ENCODE results near the gene BRS3. TPM values are rescaled to one million over a fixed set of nuclear protein-coding genes. Genes with fewer than 3 reads are reported as not detected.
"Not testable (repeated sequence)": the region's sequence is repeated elsewhere in the genome, so short reads cannot be mapped to it uniquely, and the experiment has no call there.

The BRS3 gene
- not detected for total RNA-seq
- not detected for polyA plus RNA-seq (2013, experiment 1 of 2)
- polyA plus RNA-seq (2013, experiment 2 of 2) = 0.03 TPM
- total RNA-seq = 0 to 0.08 (median 0) reads per million in 172 experiments

DNA sequence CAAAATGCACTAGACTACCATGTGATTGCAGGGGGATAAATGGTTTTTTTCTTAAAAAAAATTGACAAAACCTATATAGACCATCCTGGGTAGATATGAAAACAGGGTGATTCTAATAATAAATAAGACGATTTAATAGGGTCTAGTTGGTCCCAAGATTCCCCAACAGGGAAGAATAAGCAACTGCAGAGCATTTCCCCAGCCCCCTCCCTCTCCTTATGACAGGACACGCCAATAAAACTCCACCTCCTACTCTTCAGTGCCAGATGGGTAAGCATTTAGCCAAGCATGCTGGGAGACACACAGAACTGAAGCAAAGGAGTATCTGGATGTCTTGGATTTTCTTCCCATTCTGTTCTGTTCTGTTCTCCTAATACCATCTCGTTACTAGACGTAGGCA, at the start of gene BRS3:
Gene BRS3, plus strand, starts transcription at position 301 of the 400 bp plus-strand sequence. CDS start 168 bp downstream, outside the sequence.
- POLR2A ChIA-PET = no interaction called here
- intact Hi-C loops (cut with DNase I, micrococcal nuclease) = no loop called here
- H3K36me3 Mint-ChIP-seq (ENCODE audit: low read depth) = no peaks in the 10 kb centered on the region
- Histone ChIP-seq H3K36me3 (ENCODE audit: insufficient read depth, low read length) (no peaks in the 10 kb centered on the region), H3K27ac (ENCODE audit: low read depth in 1 of 2, low read length in 2 of 2) (no peak within 1 kb of the TSS), H3K4me1 (ENCODE audit: insufficient read depth, low read length) (no peaks in the 10 kb centered on the region), H3K9me3 (ENCODE audit: control insufficient read depth in 1 of 2, insufficient read depth in 1 of 2, low read length in 2 of 2) (no peaks in the 10 kb centered on the region), H3K27me3 (ENCODE audit: control insufficient read depth in 1 of 2, insufficient read depth in 2 of 2, low read length in 2 of 2) (peaks cover under 1 to 25% of the 10 kb centered on the region in 2 experiments), H3K4me3 (ENCODE audit: low read length) (no peak within 1 kb of the TSS)
- no peak for ATAC-seq (ENCODE audit: poor library complexity)
- H3K27me3 Mint-ChIP-seq = peaks cover 50% of the 10 kb centered on the region
- TF ChIP-seq, protein P1, sequence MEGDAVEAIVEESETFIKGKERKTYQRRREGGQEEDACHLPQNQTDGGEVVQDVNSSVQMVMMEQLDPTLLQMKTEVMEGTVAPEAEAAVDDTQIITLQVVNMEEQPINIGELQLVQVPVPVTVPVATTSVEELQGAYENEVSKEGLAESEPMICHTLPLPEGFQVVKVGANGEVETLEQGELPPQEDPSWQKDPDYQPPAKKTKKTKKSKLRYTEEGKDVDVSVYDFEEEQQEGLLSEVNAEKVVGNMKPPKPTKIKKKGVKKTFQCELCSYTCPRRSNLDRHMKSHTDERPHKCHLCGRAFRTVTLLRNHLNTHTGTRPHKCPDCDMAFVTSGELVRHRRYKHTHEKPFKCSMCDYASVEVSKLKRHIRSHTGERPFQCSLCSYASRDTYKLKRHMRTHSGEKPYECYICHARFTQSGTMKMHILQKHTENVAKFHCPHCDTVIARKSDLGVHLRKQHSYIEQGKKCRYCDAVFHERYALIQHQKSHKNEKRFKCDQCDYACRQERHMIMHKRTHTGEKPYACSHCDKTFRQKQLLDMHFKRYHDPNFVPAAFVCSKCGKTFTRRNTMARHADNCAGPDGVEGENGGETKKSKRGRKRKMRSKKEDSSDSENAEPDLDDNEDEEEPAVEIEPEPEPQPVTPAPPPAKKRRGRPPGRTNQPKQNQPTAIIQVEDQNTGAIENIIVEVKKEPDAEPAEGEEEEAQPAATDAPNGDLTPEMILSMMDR (IDR thresholded peaks at IDR 0.05) = no peak
- no peak within 1 kb of the TSS for H3K27ac Mint-ChIP-seq
- H3K9me3 Mint-ChIP-seq = no peaks in the 10 kb centered on the region
- no peak within 1 kb of the TSS for H3K4me3 Mint-ChIP-seq
- CTCF ChIA-PET = no interaction called here
- DNase-seq = no peak
- H3K4me1 Mint-ChIP-seq (ENCODE audit: low read depth) = no peaks in the 10 kb centered on the region

DNA sequence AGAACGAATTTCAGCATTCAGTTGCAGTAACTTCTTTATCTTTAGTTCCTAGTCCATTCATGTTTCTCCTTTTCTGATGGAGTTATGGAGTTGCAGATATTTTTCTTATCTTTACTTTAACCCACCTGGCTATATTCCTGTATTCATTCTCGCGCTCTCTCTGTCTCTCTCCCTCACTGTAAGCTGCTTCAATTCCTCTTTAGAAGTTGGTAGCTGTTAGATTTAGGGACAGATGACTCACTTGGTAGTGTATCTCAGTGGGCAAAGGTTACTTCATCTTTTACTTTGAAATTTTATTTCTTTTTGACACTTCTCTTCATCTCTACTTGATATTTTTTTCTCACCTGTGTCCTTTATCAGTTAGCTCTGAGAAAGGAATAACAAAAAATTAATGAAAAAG, 49.6 kb upstream of the BRS3 start:
- H3K9me3 Mint-ChIP-seq = no peaks in the 10 kb centered on the region
- no peaks in the 10 kb centered on the region for H3K9me3 ChIP-seq (ENCODE audit: control insufficient read depth in 1 of 2, insufficient read depth in 1 of 2, low read length in 2 of 2)
- POLR2A ChIA-PET = no interaction called here
- DNase-seq = no peak
- H3K27ac Mint-ChIP-seq = no peak overlapping the region
- CTCF ChIA-PET = no interaction called here
- intact Hi-C loops (cut with DNase I, micrococcal nuclease) = no loop called here
- H3K27me3 ChIP-seq (ENCODE audit: control insufficient read depth in 1 of 2, insufficient read depth in 2 of 2, low read length in 2 of 2) = no peaks in the 10 kb centered on the region
- no peak overlapping the region for H3K4me3 ChIP-seq (ENCODE audit: low read length)
- no peak overlapping the region for H3K27ac ChIP-seq (ENCODE audit: low read depth in 1 of 2, low read length in 2 of 2)
- no peak overlapping the region for H3K4me3 Mint-ChIP-seq
- H3K36me3 ChIP-seq (ENCODE audit: insufficient read depth, low read length) = no peaks in the 10 kb centered on the region
- no peaks in the 10 kb centered on the region for H3K4me1 ChIP-seq (ENCODE audit: insufficient read depth, low read length)
- H3K27me3 Mint-ChIP-seq = no peaks in the 10 kb centered on the region
- H3K36me3 Mint-ChIP-seq (ENCODE audit: low read depth) = no peaks in the 10 kb centered on the region
- ATAC-seq (ENCODE audit: poor library complexity) = no peak
- H3K4me1 Mint-ChIP-seq (ENCODE audit: low read depth) = no peaks in the 10 kb centered on the region
- TF ChIP-seq, protein P1 (IDR thresholded peaks at IDR 0.05) = no peak

DNA sequence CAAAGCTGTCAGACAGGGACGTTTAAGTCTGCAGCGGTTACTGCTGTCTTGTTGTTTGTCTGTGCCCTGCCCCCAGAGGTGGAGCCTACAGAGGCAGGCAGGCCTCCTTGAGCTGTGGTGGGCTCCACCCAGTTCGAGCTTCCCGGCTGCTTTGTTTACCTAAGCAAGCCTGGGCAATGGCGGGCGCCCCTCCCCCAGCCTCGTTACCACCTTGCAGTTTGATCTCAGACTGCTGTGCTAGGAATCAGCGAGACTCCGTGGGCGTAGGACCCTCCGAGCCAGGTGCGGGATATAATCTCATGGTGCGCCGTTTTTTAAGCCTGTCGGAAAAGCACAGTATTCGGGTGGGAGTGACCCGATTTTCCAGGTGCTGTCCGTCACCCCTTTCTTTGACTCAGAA, 42.1 kb upstream of the BRS3 start:
- not testable (repeated sequence) for H3K9me3 Mint-ChIP-seq

DNA sequence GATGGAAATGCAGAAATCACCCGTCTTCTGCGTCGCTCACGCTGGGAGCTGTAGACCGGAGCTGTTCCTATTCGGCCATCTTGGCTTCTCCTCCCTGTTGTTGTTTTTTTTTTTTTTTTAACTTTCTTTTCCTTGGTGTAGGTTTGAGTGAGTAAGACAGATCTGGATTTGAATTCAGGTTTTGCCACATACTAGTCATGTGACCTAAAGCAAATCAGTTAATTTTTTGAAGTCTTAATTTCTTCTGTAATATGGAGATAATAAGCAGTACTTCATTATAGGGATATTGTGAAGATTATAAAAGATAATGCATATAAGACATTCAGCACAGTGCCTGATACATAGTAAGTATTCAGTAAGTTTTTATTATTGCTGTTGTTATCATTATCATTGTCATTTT, 41.5 kb upstream of the BRS3 start:
- no peak overlapping the region for H3K27ac ChIP-seq (ENCODE audit: low read depth in 1 of 2, low read length in 2 of 2)
- no peaks in the 10 kb centered on the region for H3K4me1 Mint-ChIP-seq (ENCODE audit: low read depth)
- no peaks in the 10 kb centered on the region for H3K4me1 ChIP-seq (ENCODE audit: insufficient read depth, low read length)
- no peak overlapping the region for H3K27ac Mint-ChIP-seq
- TF ChIP-seq, protein P1 (IDR thresholded peaks at IDR 0.05) = no peak
- POLR2A ChIA-PET = no interaction called here
- intact Hi-C loops (cut with DNase I, micrococcal nuclease) = no loop called here
- H3K36me3 ChIP-seq (ENCODE audit: insufficient read depth, low read length) = no peaks in the 10 kb centered on the region
- no peaks in the 10 kb centered on the region for H3K27me3 ChIP-seq (ENCODE audit: control insufficient read depth in 1 of 2, insufficient read depth in 2 of 2, low read length in 2 of 2)
- DNase-seq (no peak), ATAC-seq (ENCODE audit: poor library complexity) (no peak)
- no peaks in the 10 kb centered on the region for H3K9me3 ChIP-seq (ENCODE audit: control insufficient read depth in 1 of 2, insufficient read depth in 1 of 2, low read length in 2 of 2)
- CTCF ChIA-PET = no interaction called here
- H3K36me3 Mint-ChIP-seq (ENCODE audit: low read depth) = no peaks in the 10 kb centered on the region
- no peak overlapping the region for H3K4me3 ChIP-seq (ENCODE audit: low read length)
- no peak overlapping the region for H3K4me3 Mint-ChIP-seq
- H3K27me3 Mint-ChIP-seq = peaks cover 4% of the 10 kb centered on the region
- H3K9me3 Mint-ChIP-seq = no peaks in the 10 kb centered on the region

More for the DNA sequence above, 42.1 kb upstream of the BRS3 start:
- H3K4me1 ChIP-seq (ENCODE audit: insufficient read depth, low read length); H3K27ac ChIP-seq (ENCODE audit: low read depth in 1 of 2, low read length in 2 of 2); ATAC-seq (ENCODE audit: poor library complexity); H3K27ac Mint-ChIP-seq; H3K4me3 ChIP-seq (ENCODE audit: low read length); H3K36me3 ChIP-seq (ENCODE audit: insufficient read depth, low read length); H3K27me3 Mint-ChIP-seq; H3K9me3 ChIP-seq (ENCODE audit: control insufficient read depth in 1 of 2, insufficient read depth in 1 of 2, low read length in 2 of 2); H3K36me3 Mint-ChIP-seq (ENCODE audit: low read depth); H3K27me3 ChIP-seq (ENCODE audit: control insufficient read depth in 1 of 2, insufficient read depth in 2 of 2, low read length in 2 of 2); DNase-seq; intact Hi-C loops (cut with DNase I, micrococcal nuclease); POLR2A ChIA-PET; H3K4me1 Mint-ChIP-seq (ENCODE audit: low read depth); CTCF ChIA-PET; H3K4me3 Mint-ChIP-seq: not testable (repeated sequence)

All from CD4-positive, alpha-beta T cell (primary cell).